Heart left ventricle (tissue), 13 donors: Measurements from ENCODE around the gene ASTN2.

Experiments used
- POLR2A ChIP-seq, 2 donors: fragments of 450-650 bp; IDR thresholded peaks; one replicate each; pipeline ENCODE4 v1.6.1; 2017; ENCODE audit warnings: antibody characterized with exemption in 2 of 2, mild to moderate bottlenecking in 2 of 2, moderate library complexity in 2 of 2
- TF ChIP-seq, protein P1 (sequence below), 12 donors: fragments of 200-600 bp; sonication (generic) in 4 of 12; IDR thresholded peaks; one replicate each; pipeline versions ENCODE4 v1.5.0 to v1.8.0; 2018 to 2022; ENCODE audit warnings: antibody characterized with exemption in 12 of 12, mild to moderate bottlenecking in 5 of 12
- donor health status: ischemic (EF 13 %, LVEDD 7.1; RV severe dilation, severe dysfunction).
- donor health status: DM: no; HTN: yes; CAD: no.
- donor health status: DM: no; HTN: no; CAD: no.
- donor health status: ischemic (EF 25% LVEDD 6.9; RV normal size, moderate dysfunction).
- donor health status: ischemic (EF 25% LVEDD 5.7; RV mildly dilated, moderate dysfunction).
- donor health status: ischemic (EF 35%, LVEDD 5.7; RV mildly dilated, moderate dysfunction).
- donor health status: nonischemic (EF 11% LVEDD 7.7; RV severe dilation, severe dysfunction).
- donor health status: DM: yes; HTN: yes; CAD: no.
- donor health status: PGD.
- donor health status: ischemic (EF 29% LVEDD 5.4; RV normal size, mild dysfunction).
- donor health status: nonischemic (EF 23%, LVEDD 6.1; RV moderate dilation, normal function).

GRCh38 chr9:116387934-116388698, 1026.7 kb downstream of the ASTN2 start:
- TF ChIP-seq, protein P1, sequence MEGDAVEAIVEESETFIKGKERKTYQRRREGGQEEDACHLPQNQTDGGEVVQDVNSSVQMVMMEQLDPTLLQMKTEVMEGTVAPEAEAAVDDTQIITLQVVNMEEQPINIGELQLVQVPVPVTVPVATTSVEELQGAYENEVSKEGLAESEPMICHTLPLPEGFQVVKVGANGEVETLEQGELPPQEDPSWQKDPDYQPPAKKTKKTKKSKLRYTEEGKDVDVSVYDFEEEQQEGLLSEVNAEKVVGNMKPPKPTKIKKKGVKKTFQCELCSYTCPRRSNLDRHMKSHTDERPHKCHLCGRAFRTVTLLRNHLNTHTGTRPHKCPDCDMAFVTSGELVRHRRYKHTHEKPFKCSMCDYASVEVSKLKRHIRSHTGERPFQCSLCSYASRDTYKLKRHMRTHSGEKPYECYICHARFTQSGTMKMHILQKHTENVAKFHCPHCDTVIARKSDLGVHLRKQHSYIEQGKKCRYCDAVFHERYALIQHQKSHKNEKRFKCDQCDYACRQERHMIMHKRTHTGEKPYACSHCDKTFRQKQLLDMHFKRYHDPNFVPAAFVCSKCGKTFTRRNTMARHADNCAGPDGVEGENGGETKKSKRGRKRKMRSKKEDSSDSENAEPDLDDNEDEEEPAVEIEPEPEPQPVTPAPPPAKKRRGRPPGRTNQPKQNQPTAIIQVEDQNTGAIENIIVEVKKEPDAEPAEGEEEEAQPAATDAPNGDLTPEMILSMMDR (IDR thresholded peaks at IDR 0.05): no peak
- TF ChIP-seq POLR2A (IDR thresholded peaks at IDR 0.05): no peak
